ENCODE results near the gene ELL3.

GRCh38 chr15:43779016-43779415 lies 2.2 kb upstream of the ELL3 start:
- no peak for TF ChIP-seq CTCF (IDR thresholded peaks at IDR 0.05; ENCODE audit: poor library complexity, severe bottlenecking)
- no peak for TF ChIP-seq POLR2AphosphoS5 (IDR thresholded peaks at IDR 0.05)
- no peak for TF ChIP-seq EZH2 (IDR thresholded peaks at IDR 0.05; ENCODE audit: borderline replicate concordance, insufficient read depth, low read length, poor library complexity, severe bottlenecking)
- TF ChIP-seq EP300 (conservative IDR thresholded peaks at IDR 0.05; ENCODE audit: poor library complexity, severe bottlenecking): no peak
- TF ChIP-seq MXI1 (conservative IDR thresholded peaks at IDR 0.05; ENCODE audit: poor library complexity, severe bottlenecking): no peak
- no peak for TF ChIP-seq SMC3 (conservative IDR thresholded peaks at IDR 0.05; ENCODE audit: poor library complexity)
- no peak for TF ChIP-seq RAD21 (conservative IDR thresholded peaks at IDR 0.05)
- no peak for TF ChIP-seq TAF1 (IDR thresholded peaks at IDR 0.05; ENCODE audit: low read depth)
